Measurements from ENCODE around the gene RARG. TPM values are rescaled to one million over a fixed set of nuclear protein-coding genes. Genes with fewer than 3 reads are reported as not detected.

Gene RARG
- total and polyA plus RNA-seq, 12 donors: 3.8 to 36.4 (median 24.8) TPM

GRCh38 chr12:53182903-53183302, 49.1 kb downstream of the RARG start:
- no peaks in the 10 kb centered on the region for H3K9me3 ChIP-seq (replicated peaks in 1 of 3)
- TF ChIP-seq CTCF (IDR thresholded peaks at IDR 0.05) (no peak), POLR2A (IDR thresholded peaks at IDR 0.05) (no peak)
- intact Hi-C loops (cut with DNase I): no loop called here
- H3K4me3 ChIP-seq: no peak overlapping the region
- WGBS, 4 donors: 53 to 68% (median 60%) methylated on average over 2 of the region's 2 CpGs
- H3K27me3 ChIP-seq: no peaks in the 10 kb centered on the region
- DNase-seq: peak in 1 of 7 donors; percentile 34
- peaks cover 24 to 45% of the 10 kb centered on the region in 2 donors for H3K4me1 ChIP-seq (replicated peaks in 1 of 2)
- H3K27ac ChIP-seq: no peak overlapping the region
- peaks cover 0 to 53% of the 10 kb centered on the region in 2 donors for H3K36me3 ChIP-seq (replicated peaks in 1 of 2)

DNA sequence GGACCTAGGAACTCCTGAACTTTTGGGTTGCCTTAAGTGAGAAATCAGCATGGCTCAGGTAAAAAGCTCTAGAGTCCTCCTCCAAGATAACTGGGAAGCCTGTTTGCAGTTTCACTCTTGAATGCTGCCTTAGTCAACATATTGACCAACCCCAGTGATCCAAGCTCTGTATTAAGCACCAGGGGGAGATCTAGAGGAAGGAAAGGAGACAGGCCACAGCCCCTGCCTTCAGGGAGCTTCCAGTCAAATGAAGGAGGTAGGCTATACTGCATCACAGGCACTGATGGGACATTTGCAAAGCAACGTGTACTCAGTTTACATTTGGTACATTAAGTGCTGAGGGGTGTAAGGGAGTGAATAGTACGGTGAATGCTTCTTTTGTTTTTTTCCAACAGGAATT, 50.1 kb downstream of the RARG start:
- peaks cover 0 to 43% of the 10 kb centered on the region in 2 donors for H3K36me3 ChIP-seq (replicated peaks in 1 of 2)

GRCh38 chr12:53180931-53181645, 50.9 kb downstream of the RARG start:
- H3K27ac ChIP-seq: peak overlapping the region; percentile 59 to 97 (median 94)
- DNase-seq: peak; percentile 70 to 82 (median 77)
- H3K4me1 ChIP-seq (replicated peaks in 1 of 2): peaks cover 17 to 36% of the 10 kb centered on the region in 2 donors
- peak in 1 of 2 donors; percentile 4 for TF ChIP-seq POLR2A (IDR thresholded peaks at IDR 0.05)
- no peak for TF ChIP-seq CTCF (IDR thresholded peaks at IDR 0.05)
- H3K9me3 ChIP-seq (replicated peaks in 1 of 3): no peaks in the 10 kb centered on the region
- WGBS, 4 donors: 1 to 4% (median 2%) methylated on average over 9 to 48 of the region's 57 CpGs
- intact Hi-C loops (cut with DNase I): no loop called here
- H3K36me3 ChIP-seq (replicated peaks in 1 of 2): peaks cover 0 to 35% of the 10 kb centered on the region in 2 donors
- H3K27me3 ChIP-seq: no peaks in the 10 kb centered on the region
- peak overlapping the region; percentile 0 to 85 (median 52) for H3K4me3 ChIP-seq

More for the DNA sequence above, 50.1 kb downstream of the RARG start:
- WGBS, 4 donors: 68 to 82% (median 76%) methylated on average over 2 of the region's 2 CpGs
- no peak for DNase-seq
- peaks cover 24 to 42% of the 10 kb centered on the region in 2 donors for H3K4me1 ChIP-seq (replicated peaks in 1 of 2)
- intact Hi-C loops (cut with DNase I): no loop called here
- H3K4me3 ChIP-seq: peak overlapping the region in 1 of 4 donors; percentile 85
- no peaks in the 10 kb centered on the region for H3K9me3 ChIP-seq (replicated peaks in 1 of 3)
- no peak for TF ChIP-seq CTCF (IDR thresholded peaks at IDR 0.05)
- TF ChIP-seq POLR2A (IDR thresholded peaks at IDR 0.05): no peak
- no peaks in the 10 kb centered on the region for H3K27me3 ChIP-seq
- H3K27ac ChIP-seq: peak overlapping the region in 2 of 5 donors; percentile 78 to 94

DNA sequence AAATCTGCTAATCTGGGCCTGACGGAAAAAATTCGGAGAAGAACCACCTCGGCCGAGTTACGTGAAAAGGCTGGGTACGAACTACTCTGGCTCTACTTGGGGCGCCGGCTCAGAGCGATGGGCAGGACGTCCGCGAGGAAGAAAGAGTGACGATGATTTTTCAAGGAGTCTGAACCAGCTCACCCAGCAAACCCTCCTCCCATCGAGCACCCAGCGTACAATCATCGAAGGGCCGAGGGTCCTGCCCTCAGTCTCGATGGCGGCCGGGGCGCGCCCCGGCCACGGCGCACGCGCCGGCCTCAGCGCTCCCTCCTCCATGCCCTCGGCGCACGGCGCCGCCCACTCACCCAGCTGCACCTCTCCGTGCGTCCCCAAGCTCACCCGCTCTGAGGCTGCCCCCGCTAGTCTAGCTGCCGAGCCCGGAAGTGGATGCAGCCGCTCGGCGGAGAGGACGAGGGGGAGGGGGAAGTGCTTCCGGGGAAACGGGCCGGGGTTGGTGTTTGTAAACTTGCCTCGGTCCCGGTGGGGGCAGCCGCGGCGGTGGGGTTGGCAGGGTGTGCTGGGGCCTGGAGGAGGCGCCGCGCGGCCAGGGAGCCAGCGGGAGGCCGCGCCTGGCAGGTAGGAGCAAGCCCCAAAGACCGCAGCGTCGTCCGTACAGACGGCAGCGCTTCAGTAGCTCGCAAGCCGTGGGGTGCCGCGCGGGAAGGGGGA, 51.6 kb downstream of the RARG start, which contains the start of the genes CSAD and ZNF740:
Gene CSAD (minus strand): TSS at position 706 of the 711 bp plus-strand sequence. CDS start 7,455 bp downstream, outside the sequence.
Gene ZNF740 (plus strand): TSS at position 503 of the 711 bp plus-strand sequence. CDS start 1,262 bp downstream, outside the sequence.
- TF ChIP-seq CTCF (IDR thresholded peaks at IDR 0.05) (peak in 2 of 6 experiments; percentile 10 to 12), POLR2A (IDR thresholded peaks at IDR 0.05) (peak; percentile 76 to 86)
- WGBS, 4 donors: 0 to 1% (median 1%) methylated on average over 20 to 70 of the region's 70 CpGs
- intact Hi-C loops (cut with DNase I): no loop called here
- Histone ChIP-seq H3K27ac (peak within 1 kb of the TSS; percentile 78 to 97 (median 94)), H3K4me3 (peak within 1 kb of the TSS; percentile 0 to 85 (median 52)), H3K4me1 (replicated peaks in 1 of 2) (peaks cover 17 to 37% of the 10 kb centered on the region in 2 donors), H3K27me3 (no peaks in the 10 kb centered on the region), H3K9me3 (replicated peaks in 1 of 3) (no peaks in the 10 kb centered on the region), H3K36me3 (replicated peaks in 1 of 2) (peaks cover 0 to 28% of the 10 kb centered on the region in 2 donors)
- DNase-seq: peak; percentile 96 to 99 (median 98)

Measured in adrenal gland (tissue), 12 donors.